HG02943 (cell line): ENCODE data around the gene REV1.

Experiments used
- ATAC-seq: cut with Tn5 transposase; IDR thresholded peaks from one replicate; pipeline ENCODE4 v1.9.1; 2021; ENCODE audit warnings: mild to moderate bottlenecking, low read depth, moderate library complexity; ENCODE audit not compliant: unreplicated experiment

The REV1 gene

GRCh38 chr2:99451686-99452085, 38.1 kb downstream of the REV1 start:
- ATAC-seq: no peak

GRCh38 chr2:99451280-99451679, 38.5 kb downstream of the REV1 start:
- ATAC-seq: no peak

GRCh38 chr2:99450199-99450598, 39.6 kb downstream of the REV1 start:
- no peak for ATAC-seq

GRCh38 chr2:99448556-99448955, 41.3 kb downstream of the REV1 start:
- no peak for ATAC-seq

GRCh38 chr2:99445065-99445464, 44.8 kb downstream of the REV1 start:
- no peak for ATAC-seq

GRCh38 chr2:99444222-99444621, 45.6 kb downstream of the REV1 start:
- ATAC-seq: no peak

- ATAC-seq: no peak
Measured at GRCh38 chr2:99442837-99443236, 47.0 kb downstream of the REV1 start.

- no peak for ATAC-seq
Measured at GRCh38 chr2:99439971-99440505, 49.8 kb downstream of the REV1 start.

- no peak for ATAC-seq
Measured at GRCh38 chr2:99436874-99437273, 52.9 kb downstream of the REV1 start.

- no peak for ATAC-seq
Measured at GRCh38 chr2:99433340-99433739, 56.5 kb downstream of the REV1 start.

GRCh38 chr2:99431587-99432275, 58.1 kb downstream of the REV1 start:
- no peak for ATAC-seq

GRCh38 chr2:99430614-99431291, 59.1 kb downstream of the REV1 start:
- ATAC-seq: no peak

- no peak for ATAC-seq
Measured at GRCh38 chr2:99425022-99425421, 64.8 kb downstream of the REV1 start.

GRCh38 chr2:99424371-99424770, 65.4 kb downstream of the REV1 start:
- ATAC-seq: no peak

GRCh38 chr2:99422599-99422998, 67.2 kb downstream of the REV1 start:
- ATAC-seq: no peak

- ATAC-seq: no peak
Measured at GRCh38 chr2:99421469-99421868, 68.3 kb downstream of the REV1 start.

GRCh38 chr2:99420751-99421299, 69.0 kb downstream of the REV1 start:
- ATAC-seq: no peak

GRCh38 chr2:99420031-99420430, 69.8 kb downstream of the REV1 start:
- no peak for ATAC-seq

GRCh38 chr2:99417396-99417795, 72.4 kb downstream of the REV1 start:
- ATAC-seq: no peak

GRCh38 chr2:99414566-99414965, 75.3 kb downstream of the REV1 start:
- ATAC-seq: no peak

GRCh38 chr2:99410276-99410675, 79.5 kb downstream of the REV1 start:
- no peak for ATAC-seq

- no peak for ATAC-seq
Measured at GRCh38 chr2:99406137-99406536, 83.7 kb downstream of the REV1 start.
